HTERT RPE-1 (cell line): ENCODE results near the gene CDK6.

Experiments
- in situ Hi-C: fragments of 300-500 bp; cut with MboI; formaldehyde crosslinking; loops from 4 replicates; pipeline ENCODE4 v1.14.3; 2020; ENCODE audit warnings: low sequenced_read_pairs

The CDK6 gene

GRCh38 chr7:92685136-92686042 lies 151.0 kb downstream of the CDK6 start:
- in situ Hi-C loops, result no loop called here

- in situ Hi-C loops, result no loop called here
Observed at GRCh38 chr7:92684274-92684673, 152.1 kb downstream of the CDK6 start.

- in situ Hi-C loops, result no loop called here
Observed at GRCh38 chr7:92682903-92683539, 153.4 kb downstream of the CDK6 start.

- in situ Hi-C loops, result no loop called here
Observed at GRCh38 chr7:92682330-92682729, 154.0 kb downstream of the CDK6 start.

- in situ Hi-C loops, result no loop called here
Observed at GRCh38 chr7:92681633-92682032, 154.7 kb downstream of the CDK6 start.

GRCh38 chr7:92680442-92680841 lies 155.9 kb downstream of the CDK6 start:
- in situ Hi-C loops, result no loop called here

GRCh38 chr7:92678291-92678920 lies 158.0 kb downstream of the CDK6 start:
- in situ Hi-C loops, result no loop called here

- in situ Hi-C loops, result no loop called here
Observed at GRCh38 chr7:92674379-92674778, 162.0 kb downstream of the CDK6 start.

GRCh38 chr7:92671505-92672169 lies 164.7 kb downstream of the CDK6 start:
- in situ Hi-C loops, result no loop called here

GRCh38 chr7:92670204-92670851 lies 166.0 kb downstream of the CDK6 start:
- in situ Hi-C loops, result no loop called here

GRCh38 chr7:92669616-92670165 lies 166.7 kb downstream of the CDK6 start:
- in situ Hi-C loops, result no loop called here

- in situ Hi-C loops, result no loop called here
Observed at GRCh38 chr7:92668564-92668963, 167.8 kb downstream of the CDK6 start.

GRCh38 chr7:92667816-92668535 lies 168.4 kb downstream of the CDK6 start:
- in situ Hi-C loops, result no loop called here

GRCh38 chr7:92665926-92666325 lies 170.4 kb downstream of the CDK6 start:
- in situ Hi-C loops, result no loop called here

- in situ Hi-C loops, result no loop called here
Observed at GRCh38 chr7:92661651-92662050, 174.7 kb downstream of the CDK6 start.

- in situ Hi-C loops, result no loop called here
Observed at GRCh38 chr7:92658671-92659070, 177.7 kb downstream of the CDK6 start.

- in situ Hi-C loops, result no loop called here
Observed at GRCh38 chr7:92657391-92657790, 179.0 kb downstream of the CDK6 start.

GRCh38 chr7:92656121-92656520 lies 180.3 kb downstream of the CDK6 start:
- in situ Hi-C loops, result no loop called here

GRCh38 chr7:92655346-92655884 lies 181.0 kb downstream of the CDK6 start:
- in situ Hi-C loops, result no loop called here

GRCh38 chr7:92653136-92653535 lies 183.2 kb downstream of the CDK6 start:
- in situ Hi-C loops, result no loop called here
